ENCODE data around the gene PSMB3. TPM values are rescaled to one million over a fixed set of nuclear protein-coding genes. Genes with fewer than 3 reads are reported as not detected.
A peak's percentile ranks its signal among the peaks of the same experiment; 100 is the strongest.

The PSMB3 gene
- total RNA-seq, 2 donors from 2014 or later, result 108 to 124 TPM

DNA sequence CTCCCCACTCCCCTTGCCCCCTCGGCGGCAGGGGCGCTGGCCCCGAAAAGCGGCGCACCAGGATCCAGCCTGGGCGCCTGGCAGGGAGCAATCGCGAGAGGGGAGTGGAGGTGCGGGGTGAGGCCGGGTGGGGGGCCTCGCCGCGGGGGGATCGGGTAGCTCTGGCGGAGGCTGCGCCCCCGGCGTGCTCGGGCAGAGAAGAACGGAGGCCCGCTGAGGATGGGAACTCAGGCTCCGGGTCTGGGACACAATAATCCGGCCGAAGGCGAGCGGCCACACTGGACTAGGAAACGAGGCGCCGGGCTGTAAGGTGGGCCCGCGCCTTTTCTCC is 3.7 kb upstream of the PSMB3 start:
- DNase-seq (ENCODE audit: low spot score), result no peak

DNA sequence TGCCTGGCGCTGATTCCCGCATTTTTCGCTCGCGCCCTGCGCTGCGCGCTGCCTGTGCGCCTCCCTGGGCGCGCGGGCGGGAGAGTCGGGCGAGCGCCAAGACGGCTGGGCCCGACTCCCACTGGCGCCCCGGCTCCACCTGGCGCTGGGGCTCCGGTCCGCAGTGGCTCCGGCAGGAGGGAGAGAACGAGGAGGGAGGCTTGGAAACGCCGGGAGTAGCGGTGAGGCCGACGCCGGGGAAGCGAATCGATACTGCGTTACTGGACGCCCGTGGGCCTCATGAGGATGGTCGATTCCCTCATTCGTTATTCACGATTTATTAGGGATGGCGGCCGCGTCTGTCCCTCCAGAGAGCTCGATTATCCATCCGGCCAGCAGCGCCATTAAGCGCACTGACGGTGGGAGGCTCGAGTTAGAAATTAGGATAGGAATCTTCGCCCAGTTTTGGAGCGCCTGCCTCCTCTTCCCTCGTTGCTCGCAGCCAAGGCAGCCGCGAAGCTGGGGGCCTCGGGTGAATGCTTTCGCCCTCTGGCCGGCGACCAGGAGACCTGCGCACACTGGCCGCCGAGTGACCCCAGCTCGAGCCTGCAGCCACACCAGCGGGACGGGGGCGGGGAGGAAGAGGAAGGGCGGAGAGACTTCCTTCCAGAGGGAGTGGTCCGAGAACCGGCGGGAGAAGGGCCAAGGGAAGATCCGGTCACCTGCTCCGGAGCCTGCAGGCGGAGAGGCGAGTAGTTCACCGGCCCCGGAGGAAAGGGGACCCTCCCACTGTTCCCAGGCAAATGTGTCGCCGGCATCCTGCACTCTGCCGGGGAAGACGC is 3.1 kb upstream of the PSMB3 start:
- H3K4me3 ChIP-seq, result peak overlapping the region; percentile 92
- no peaks in the 10 kb centered on the region for H3K9me3 ChIP-seq
- H3K4me1 ChIP-seq (ENCODE audit: control insufficient read depth in 1 of 2, low read depth in 2 of 2), result peaks cover 24 to 47% of the 10 kb centered on the region in 2 donors
- peak; percentile 47 for DNase-seq (ENCODE audit: low spot score)
- ATAC-seq (ENCODE audit: insufficient number of reproducible peaks, low FRiP score, low read depth), result no peak
- TF ChIP-seq, protein P1, sequence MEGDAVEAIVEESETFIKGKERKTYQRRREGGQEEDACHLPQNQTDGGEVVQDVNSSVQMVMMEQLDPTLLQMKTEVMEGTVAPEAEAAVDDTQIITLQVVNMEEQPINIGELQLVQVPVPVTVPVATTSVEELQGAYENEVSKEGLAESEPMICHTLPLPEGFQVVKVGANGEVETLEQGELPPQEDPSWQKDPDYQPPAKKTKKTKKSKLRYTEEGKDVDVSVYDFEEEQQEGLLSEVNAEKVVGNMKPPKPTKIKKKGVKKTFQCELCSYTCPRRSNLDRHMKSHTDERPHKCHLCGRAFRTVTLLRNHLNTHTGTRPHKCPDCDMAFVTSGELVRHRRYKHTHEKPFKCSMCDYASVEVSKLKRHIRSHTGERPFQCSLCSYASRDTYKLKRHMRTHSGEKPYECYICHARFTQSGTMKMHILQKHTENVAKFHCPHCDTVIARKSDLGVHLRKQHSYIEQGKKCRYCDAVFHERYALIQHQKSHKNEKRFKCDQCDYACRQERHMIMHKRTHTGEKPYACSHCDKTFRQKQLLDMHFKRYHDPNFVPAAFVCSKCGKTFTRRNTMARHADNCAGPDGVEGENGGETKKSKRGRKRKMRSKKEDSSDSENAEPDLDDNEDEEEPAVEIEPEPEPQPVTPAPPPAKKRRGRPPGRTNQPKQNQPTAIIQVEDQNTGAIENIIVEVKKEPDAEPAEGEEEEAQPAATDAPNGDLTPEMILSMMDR (IDR thresholded peaks at IDR 0.05), result no peak
- no peaks in the 10 kb centered on the region for H3K36me3 ChIP-seq
- no peaks in the 10 kb centered on the region for H3K27me3 ChIP-seq (replicated peaks; ENCODE audit: insufficient read depth)
- H3K27ac ChIP-seq, result peak overlapping the region; percentile 85 to 99

More for the DNA sequence above, 3.7 kb upstream of the PSMB3 start:
- Histone ChIP-seq H3K36me3 (no peaks in the 10 kb centered on the region), H3K4me3 (peak overlapping the region; percentile 92), H3K4me1 (ENCODE audit: control insufficient read depth in 1 of 2, low read depth in 2 of 2) (peaks cover 22 to 41% of the 10 kb centered on the region in 2 donors), H3K9me3 (no peaks in the 10 kb centered on the region), H3K27me3 (replicated peaks; ENCODE audit: insufficient read depth) (no peaks in the 10 kb centered on the region), H3K27ac (peak overlapping the region; percentile 85 to 99)
- ATAC-seq (ENCODE audit: insufficient number of reproducible peaks, low FRiP score, low read depth), result no peak
- TF ChIP-seq, protein P1 (IDR thresholded peaks at IDR 0.05), result no peak

DNA sequence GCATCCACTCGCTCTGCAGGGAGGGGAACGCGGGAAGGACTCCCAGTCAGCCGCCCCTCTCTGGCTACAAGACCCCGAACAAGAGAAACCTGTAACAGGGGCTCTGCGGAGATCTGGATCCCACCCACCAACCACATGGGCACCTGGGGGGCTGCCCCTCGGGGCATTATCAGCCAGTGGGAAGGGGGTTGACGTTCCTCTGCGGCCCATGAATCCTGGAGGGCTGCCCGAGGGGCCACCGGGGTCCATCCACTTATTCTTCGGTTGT is 2.6 kb upstream of the PSMB3 start:
- Histone ChIP-seq H3K27me3 (replicated peaks; ENCODE audit: insufficient read depth) (no peaks in the 10 kb centered on the region), H3K36me3 (no peaks in the 10 kb centered on the region), H3K4me3 (peak overlapping the region; percentile 92), H3K4me1 (ENCODE audit: control insufficient read depth in 1 of 2, low read depth in 2 of 2) (peaks cover 27 to 50% of the 10 kb centered on the region in 2 donors), H3K27ac (peak overlapping the region; percentile 85 to 99), H3K9me3 (no peaks in the 10 kb centered on the region)
- ATAC-seq (ENCODE audit: insufficient number of reproducible peaks, low FRiP score, low read depth), result no peak
- TF ChIP-seq, protein P1 (IDR thresholded peaks at IDR 0.05), result no peak
- no peak for DNase-seq (ENCODE audit: low spot score)

DNA sequence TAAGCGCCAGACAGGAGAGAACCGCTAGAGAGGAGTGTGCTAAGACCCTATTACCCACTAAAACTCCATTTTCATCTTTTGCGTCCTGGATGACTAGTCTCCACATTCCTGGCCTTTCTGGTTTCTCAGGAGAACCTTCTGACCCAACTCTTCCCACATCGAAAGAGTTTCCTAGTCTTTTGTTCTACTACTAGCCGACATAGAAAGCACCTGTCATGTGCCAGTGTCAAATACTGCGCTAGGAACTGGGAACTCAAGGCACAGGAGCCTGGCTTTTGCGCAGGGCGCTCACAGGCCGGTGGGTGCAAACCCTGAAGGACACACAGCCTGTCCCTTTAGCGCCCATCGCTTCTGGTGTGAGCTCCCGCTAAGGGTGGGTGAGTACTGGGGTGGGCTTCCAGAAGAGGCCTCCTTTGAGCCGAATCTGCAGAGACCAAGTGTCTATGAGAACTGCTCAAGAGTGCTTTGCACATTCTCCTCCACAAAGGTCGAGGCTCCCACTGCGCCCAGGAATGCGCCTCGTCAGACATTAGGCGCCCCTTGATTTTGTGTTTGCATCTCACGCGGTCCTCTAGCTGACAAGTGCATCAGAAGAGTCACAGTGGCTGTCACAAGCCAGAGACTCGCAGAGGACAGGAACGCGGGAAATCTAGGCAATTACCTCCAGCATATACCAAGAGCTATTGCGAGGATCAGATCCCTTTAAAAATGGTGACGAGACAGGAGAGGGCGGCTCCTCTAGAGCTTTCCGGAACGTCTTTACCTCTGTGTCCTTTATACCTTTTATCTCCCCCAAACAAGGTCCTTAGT is 2.0 kb upstream of the PSMB3 start:
- H3K27me3 ChIP-seq (replicated peaks; ENCODE audit: insufficient read depth), result no peaks in the 10 kb centered on the region
- H3K27ac ChIP-seq, result peak overlapping the region; percentile 85 to 99
- TF ChIP-seq, protein P1 (IDR thresholded peaks at IDR 0.05), result no peak
- H3K4me3 ChIP-seq, result peak overlapping the region; percentile 92
- H3K36me3 ChIP-seq, result no peaks in the 10 kb centered on the region
- no peak for ATAC-seq (ENCODE audit: insufficient number of reproducible peaks, low FRiP score, low read depth)
- no peak for DNase-seq (ENCODE audit: low spot score)
- peaks cover 27 to 50% of the 10 kb centered on the region in 2 donors for H3K4me1 ChIP-seq (ENCODE audit: control insufficient read depth in 1 of 2, low read depth in 2 of 2)
- no peaks in the 10 kb centered on the region for H3K9me3 ChIP-seq

DNA sequence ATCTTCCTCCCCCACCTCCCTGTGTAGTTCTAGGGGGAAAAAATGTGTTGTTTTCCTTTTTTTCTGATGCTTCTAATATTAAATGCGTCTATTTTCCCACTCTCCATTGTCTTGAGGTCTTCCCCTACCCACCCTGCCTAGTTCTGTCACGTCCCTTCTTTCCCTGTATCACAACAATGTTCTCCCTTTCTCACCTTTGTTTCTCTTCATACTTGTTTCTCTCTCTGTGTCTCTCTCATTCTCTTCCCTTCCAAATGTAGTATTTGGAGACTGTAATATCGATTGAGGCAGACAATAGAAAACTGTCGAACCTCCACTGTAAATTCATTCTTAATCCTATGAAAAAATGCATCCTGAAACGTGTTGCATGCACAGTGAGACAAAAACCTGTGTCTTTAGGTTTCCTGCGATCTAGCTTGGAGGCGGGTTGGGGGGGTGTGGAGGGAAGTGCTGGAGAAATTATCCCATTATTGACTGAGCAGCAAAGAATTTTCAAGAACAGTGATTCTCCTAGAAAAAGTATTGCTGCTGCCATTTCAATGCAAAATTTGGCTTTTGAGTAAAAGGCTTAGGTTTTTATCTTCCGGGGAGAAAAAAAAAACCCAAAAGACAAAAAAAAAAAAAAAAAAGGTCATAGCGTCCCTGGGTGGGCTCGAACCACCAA is 1.3 kb upstream of the PSMB3 start:
- Histone ChIP-seq H3K36me3 (peaks cover 6% of the 10 kb centered on the region), H3K27ac (peak overlapping the region; percentile 85 to 88)

More for the DNA sequence above, 1.3 kb upstream of the PSMB3 start:
- no peak for ATAC-seq (ENCODE audit: insufficient number of reproducible peaks, low FRiP score, low read depth)
- Histone ChIP-seq H3K4me3 (peak overlapping the region; percentile 92), H3K27me3 (replicated peaks; ENCODE audit: insufficient read depth) (no peaks in the 10 kb centered on the region), H3K9me3 (no peaks in the 10 kb centered on the region), H3K4me1 (ENCODE audit: control insufficient read depth in 1 of 2, low read depth in 2 of 2) (peaks cover 27 to 45% of the 10 kb centered on the region in 2 donors)
- TF ChIP-seq, protein P1 (IDR thresholded peaks at IDR 0.05), result no peak
- DNase-seq (ENCODE audit: low spot score), result no peak
